ENCODE measurements around the gene PAX8.

The PAX8 gene

DNA sequence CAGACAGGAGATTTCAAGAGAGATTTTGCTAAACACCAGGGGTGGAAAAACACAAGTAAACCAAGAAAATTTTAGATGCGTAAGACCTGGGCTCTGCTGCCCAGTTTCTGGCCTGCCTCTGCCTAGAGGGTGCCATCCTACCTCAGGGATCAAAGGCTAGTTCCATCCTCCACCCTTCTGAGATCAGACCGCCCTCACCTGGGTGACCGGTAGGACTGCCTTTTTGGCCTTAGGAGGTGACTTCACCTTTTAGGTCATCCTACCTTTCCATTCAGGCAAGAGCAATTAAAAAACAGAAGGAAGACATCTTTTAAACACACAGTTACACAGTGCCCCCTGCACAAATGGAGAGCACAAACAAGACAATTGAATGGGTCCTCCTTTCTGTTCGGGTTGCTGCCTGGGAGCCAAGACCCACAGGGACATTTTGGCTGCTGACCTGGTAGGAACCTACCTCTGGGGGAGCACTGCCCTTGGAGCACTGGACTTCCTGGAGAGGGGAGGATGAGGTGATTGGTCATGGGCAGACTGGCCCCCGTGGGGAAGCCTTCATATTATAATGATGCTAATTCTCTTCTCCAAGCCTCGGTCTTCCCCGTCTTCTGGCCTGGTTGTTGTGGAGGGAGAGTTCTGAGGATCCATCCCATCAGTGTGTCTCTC is 101.9 kb downstream of the PAX8 start:
- Histone ChIP-seq H3K27me3 (replicated peaks; ENCODE audit: control insufficient read depth, insufficient read depth, low read length, poor library complexity, severe bottlenecking) (no peaks in the 10 kb centered on the region), H3K4me1 (ENCODE audit: control insufficient read depth, insufficient read depth, low read length, poor library complexity, severe bottlenecking) (peaks cover 89% of the 10 kb centered on the region), H3K4me3 (ENCODE audit: insufficient read depth, low read depth, low read length, poor library complexity, severe bottlenecking) (peak overlapping the region; percentile 58), H3K36me3 (ENCODE audit: control insufficient read depth, insufficient read depth, low read length) (peaks cover 7% of the 10 kb centered on the region), H3K27ac (ENCODE audit: insufficient read depth, low read length, poor library complexity, severe bottlenecking) (peak overlapping the region; percentile 19), H3K9me3 (ENCODE audit: control insufficient read depth, low read length) (no peaks in the 10 kb centered on the region)
- DNase-seq, result no peak

DNA sequence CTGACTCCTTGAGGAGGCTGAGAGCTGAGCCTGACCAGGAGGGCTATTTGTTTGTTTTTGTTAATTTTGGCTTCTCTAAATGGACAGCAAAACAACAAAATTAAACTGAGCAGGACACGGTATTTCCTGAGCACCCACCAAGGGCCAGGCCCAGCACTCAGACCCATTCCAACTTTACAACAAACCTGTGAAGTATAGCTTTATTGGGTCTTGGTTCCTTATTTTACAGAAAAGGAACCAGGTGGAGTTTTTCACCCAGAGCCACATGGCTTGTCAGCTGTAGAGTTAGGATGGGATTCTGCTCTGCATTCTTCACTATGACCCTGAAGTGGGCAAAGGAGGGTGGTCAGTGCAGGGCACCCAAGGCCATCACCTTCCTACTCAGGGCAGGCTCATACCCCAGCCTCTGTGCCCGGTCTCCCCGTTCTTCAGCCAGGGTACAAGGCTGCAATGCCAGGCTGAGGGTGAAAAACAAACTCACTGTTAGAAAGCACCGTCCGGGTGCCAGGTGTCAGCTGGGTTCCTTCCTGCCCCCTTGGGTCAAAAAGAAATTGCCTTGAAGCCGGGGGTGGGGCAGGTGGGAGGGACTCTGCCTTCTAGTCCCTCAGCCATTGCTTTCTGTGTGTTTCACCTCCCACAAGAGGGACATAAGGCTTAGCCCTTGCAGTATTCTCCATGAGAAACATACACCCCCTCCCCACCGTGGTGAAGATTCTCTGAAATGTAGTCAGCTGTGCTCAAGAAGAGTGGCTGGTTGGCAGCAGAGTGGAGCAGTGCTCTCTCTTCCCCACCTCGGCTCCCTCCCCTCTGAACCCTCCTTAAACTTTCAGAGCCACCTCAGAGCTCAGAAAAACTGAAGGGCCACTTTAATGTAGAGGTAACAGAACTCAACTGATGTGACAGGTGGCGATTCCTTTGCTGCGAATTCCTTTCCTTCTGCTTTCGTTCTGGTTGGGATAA is 102.7 kb downstream of the PAX8 start:
- no peak for DNase-seq
- H3K9me3 ChIP-seq (ENCODE audit: control insufficient read depth, low read length), result no peaks in the 10 kb centered on the region
- peak overlapping the region; percentile 85 for H3K27ac ChIP-seq (ENCODE audit: insufficient read depth, low read length, poor library complexity, severe bottlenecking)
- peak overlapping the region; percentile 58 for H3K4me3 ChIP-seq (ENCODE audit: insufficient read depth, low read depth, low read length, poor library complexity, severe bottlenecking)
- H3K36me3 ChIP-seq (ENCODE audit: control insufficient read depth, insufficient read depth, low read length), result peaks cover 7% of the 10 kb centered on the region
- H3K27me3 ChIP-seq (replicated peaks; ENCODE audit: control insufficient read depth, insufficient read depth, low read length, poor library complexity, severe bottlenecking), result no peaks in the 10 kb centered on the region
- H3K4me1 ChIP-seq (ENCODE audit: control insufficient read depth, insufficient read depth, low read length, poor library complexity, severe bottlenecking), result peaks cover 88% of the 10 kb centered on the region

DNA sequence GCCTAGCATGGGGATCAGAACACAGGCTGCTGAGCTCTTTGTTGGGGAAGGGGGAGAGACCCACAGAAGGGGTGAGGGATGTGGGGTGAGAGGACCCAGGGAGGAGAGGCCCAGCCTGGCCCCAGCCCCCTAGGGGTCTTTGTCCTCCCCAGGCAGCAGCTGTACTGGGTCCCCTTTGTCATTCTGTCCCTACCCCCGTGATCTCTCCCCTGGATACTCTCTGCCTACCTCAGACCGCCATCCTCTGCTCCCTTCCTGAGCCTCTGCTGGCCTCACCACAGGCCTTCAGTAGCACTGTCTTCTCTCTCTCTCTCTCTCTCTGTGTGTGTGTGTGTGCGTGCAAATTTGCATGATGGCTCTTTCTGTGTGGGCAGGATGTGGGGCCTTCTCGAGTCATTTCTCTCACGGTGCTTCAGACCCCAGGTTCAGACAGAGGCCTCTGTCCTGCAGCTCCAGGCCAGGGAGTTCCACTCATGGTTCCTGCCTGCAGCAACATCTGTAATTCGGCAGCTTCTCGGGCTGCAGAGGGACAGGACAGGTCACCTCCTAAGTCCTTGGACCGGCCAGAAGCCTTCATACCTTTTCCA is 103.6 kb downstream of the PAX8 start:
- Histone ChIP-seq H3K4me1 (ENCODE audit: control insufficient read depth, insufficient read depth, low read length, poor library complexity, severe bottlenecking) (peaks cover 81% of the 10 kb centered on the region), H3K27ac (ENCODE audit: insufficient read depth, low read length, poor library complexity, severe bottlenecking) (peak overlapping the region; percentile 85), H3K4me3 (ENCODE audit: insufficient read depth, low read depth, low read length, poor library complexity, severe bottlenecking) (peak overlapping the region; percentile 58), H3K36me3 (ENCODE audit: control insufficient read depth, insufficient read depth, low read length) (peaks cover 7% of the 10 kb centered on the region), H3K9me3 (ENCODE audit: control insufficient read depth, low read length) (no peaks in the 10 kb centered on the region), H3K27me3 (replicated peaks; ENCODE audit: control insufficient read depth, insufficient read depth, low read length, poor library complexity, severe bottlenecking) (no peaks in the 10 kb centered on the region)
- peak; percentile 48 to 53 (median 53) for DNase-seq

DNA sequence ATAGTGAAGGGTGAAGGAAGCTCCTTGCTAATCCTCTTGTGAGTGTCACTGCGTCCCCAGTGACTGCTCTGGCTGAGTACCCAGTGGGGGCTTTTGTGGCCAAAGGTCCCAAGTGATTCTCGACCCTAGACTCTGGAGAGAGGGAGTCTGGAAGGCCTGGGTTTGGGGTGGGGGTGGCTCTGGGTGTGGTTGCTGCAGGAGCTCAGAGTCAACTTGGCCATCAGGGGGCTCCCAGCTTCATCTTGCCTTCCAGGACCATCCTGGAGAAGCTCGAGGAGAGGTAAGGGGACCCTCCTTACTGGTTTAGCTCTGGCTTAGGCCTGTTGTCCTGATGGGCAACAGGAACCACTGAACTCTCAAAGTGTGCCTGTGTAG is 104.4 kb downstream of the PAX8 start:
- DNase-seq, result no peak
- Histone ChIP-seq H3K4me3 (ENCODE audit: insufficient read depth, low read depth, low read length, poor library complexity, severe bottlenecking) (peak overlapping the region; percentile 58), H3K4me1 (ENCODE audit: control insufficient read depth, insufficient read depth, low read length, poor library complexity, severe bottlenecking) (peaks cover 81% of the 10 kb centered on the region)

DNA sequence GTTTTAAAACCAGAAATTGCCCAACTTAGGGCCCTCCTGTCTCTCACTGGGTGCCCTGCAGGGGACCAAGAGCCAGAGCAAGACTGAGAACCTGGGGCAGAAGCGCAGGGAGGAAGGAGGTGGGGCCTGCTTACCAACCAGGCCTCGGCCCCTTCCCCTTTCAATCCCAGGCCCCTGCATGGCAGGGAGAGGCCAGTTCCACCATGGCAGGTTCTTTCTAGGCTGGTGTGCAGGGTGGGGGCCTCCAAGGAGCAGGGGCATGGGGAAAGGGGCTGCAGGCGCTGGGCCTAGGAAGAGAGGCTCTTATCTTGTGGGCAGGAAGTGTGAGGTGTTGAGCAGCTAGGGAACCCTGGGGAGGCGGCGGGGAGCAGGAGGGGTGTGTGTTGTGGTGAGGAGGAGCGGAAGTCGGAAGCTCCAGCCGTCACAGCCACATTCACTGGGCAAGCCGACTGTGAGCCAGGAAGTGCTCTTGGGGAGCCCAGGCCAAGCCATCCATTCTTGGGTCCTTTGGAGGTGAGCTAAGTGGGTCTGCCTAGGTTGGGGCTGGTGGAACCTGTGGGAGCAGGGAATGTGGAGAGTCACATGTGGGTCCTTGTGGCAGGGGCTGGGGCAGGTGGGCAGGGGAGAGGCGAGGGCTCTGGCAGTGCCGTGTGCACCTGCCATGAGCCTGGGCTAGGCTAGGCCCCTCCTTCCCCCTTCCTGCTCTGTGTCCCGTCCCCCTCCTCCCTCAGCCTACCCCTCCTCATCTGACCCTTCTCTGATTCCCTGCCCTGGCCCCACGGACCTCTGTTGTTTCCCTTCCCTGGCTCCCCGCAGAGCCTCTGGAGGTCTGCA is 105.0 kb downstream of the PAX8 start, which contains the start of gene PSD4:
PSD4 (plus strand) TSS at position 430 of the 834 bp plus-strand sequence. CDS start 8,486 bp downstream, outside the sequence.
- peaks cover 7% of the 10 kb centered on the region for H3K36me3 ChIP-seq (ENCODE audit: control insufficient read depth, insufficient read depth, low read length)
- peaks cover 81% of the 10 kb centered on the region for H3K4me1 ChIP-seq (ENCODE audit: control insufficient read depth, insufficient read depth, low read length, poor library complexity, severe bottlenecking)
- H3K27ac ChIP-seq (ENCODE audit: insufficient read depth, low read length, poor library complexity, severe bottlenecking), result peak within 1 kb of the TSS; percentile 85
- DNase-seq, result peak; percentile 79 to 81 (median 80)
- no peaks in the 10 kb centered on the region for H3K9me3 ChIP-seq (ENCODE audit: control insufficient read depth, low read length)
- peak within 1 kb of the TSS; percentile 58 for H3K4me3 ChIP-seq (ENCODE audit: insufficient read depth, low read depth, low read length, poor library complexity, severe bottlenecking)
- no peaks in the 10 kb centered on the region for H3K27me3 ChIP-seq (replicated peaks; ENCODE audit: control insufficient read depth, insufficient read depth, low read length, poor library complexity, severe bottlenecking)

More for the DNA sequence above, 104.4 kb downstream of the PAX8 start:
- peak overlapping the region; percentile 85 for H3K27ac ChIP-seq (ENCODE audit: insufficient read depth, low read length, poor library complexity, severe bottlenecking)
- peaks cover 7% of the 10 kb centered on the region for H3K36me3 ChIP-seq (ENCODE audit: control insufficient read depth, insufficient read depth, low read length)
- no peaks in the 10 kb centered on the region for H3K9me3 ChIP-seq (ENCODE audit: control insufficient read depth, low read length)
- H3K27me3 ChIP-seq (replicated peaks; ENCODE audit: control insufficient read depth, insufficient read depth, low read length, poor library complexity, severe bottlenecking), result no peaks in the 10 kb centered on the region

DNA sequence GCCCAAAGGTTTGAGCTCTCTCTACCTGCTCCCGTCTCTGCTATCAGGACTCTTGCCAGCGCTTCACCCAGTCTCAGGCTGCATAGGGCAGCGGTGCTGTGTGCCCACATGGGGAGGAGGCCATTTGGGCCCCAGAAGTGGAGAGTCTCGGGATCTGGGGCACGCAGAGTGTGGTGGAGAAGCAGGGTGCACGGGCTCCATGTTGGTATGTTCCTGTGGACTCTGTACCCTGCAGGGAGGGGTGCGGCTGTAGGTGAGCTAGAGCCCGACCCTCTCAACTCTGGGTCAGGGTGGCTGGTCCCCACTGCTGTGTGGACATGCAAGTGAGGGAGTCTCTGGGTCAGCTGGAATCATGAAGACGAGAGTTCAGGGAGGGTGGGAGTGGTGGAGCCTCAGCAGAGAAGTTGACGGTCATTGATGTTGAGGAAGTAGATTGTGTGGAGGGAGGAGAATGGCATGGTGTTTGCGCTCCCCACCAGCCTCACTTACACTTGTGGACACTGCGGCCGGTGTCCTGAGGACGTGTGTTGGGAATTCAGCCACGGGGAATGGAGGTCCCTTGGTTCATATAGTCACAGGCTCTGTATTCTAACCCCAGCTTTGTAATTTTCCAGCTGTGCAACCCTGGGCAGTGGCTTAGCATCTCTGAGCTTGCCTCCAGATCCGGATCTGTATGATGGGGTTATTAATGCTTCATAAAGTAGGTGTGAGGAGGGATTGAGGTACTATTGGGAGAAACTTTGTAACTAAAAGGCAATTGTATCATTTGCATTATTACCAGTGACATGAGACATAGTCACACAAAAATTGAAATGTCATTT is 105.8 kb downstream of the PAX8 start:
- Histone ChIP-seq H3K4me3 (ENCODE audit: insufficient read depth, low read depth, low read length, poor library complexity, severe bottlenecking) (peak overlapping the region; percentile 58), H3K27me3 (replicated peaks; ENCODE audit: control insufficient read depth, insufficient read depth, low read length, poor library complexity, severe bottlenecking) (no peaks in the 10 kb centered on the region), H3K9me3 (ENCODE audit: control insufficient read depth, low read length) (no peaks in the 10 kb centered on the region), H3K27ac (ENCODE audit: insufficient read depth, low read length, poor library complexity, severe bottlenecking) (peak overlapping the region; percentile 85), H3K4me1 (ENCODE audit: control insufficient read depth, insufficient read depth, low read length, poor library complexity, severe bottlenecking) (peaks cover 82% of the 10 kb centered on the region), H3K36me3 (ENCODE audit: control insufficient read depth, insufficient read depth, low read length) (peaks cover 7% of the 10 kb centered on the region)
- no peak for DNase-seq

DNA sequence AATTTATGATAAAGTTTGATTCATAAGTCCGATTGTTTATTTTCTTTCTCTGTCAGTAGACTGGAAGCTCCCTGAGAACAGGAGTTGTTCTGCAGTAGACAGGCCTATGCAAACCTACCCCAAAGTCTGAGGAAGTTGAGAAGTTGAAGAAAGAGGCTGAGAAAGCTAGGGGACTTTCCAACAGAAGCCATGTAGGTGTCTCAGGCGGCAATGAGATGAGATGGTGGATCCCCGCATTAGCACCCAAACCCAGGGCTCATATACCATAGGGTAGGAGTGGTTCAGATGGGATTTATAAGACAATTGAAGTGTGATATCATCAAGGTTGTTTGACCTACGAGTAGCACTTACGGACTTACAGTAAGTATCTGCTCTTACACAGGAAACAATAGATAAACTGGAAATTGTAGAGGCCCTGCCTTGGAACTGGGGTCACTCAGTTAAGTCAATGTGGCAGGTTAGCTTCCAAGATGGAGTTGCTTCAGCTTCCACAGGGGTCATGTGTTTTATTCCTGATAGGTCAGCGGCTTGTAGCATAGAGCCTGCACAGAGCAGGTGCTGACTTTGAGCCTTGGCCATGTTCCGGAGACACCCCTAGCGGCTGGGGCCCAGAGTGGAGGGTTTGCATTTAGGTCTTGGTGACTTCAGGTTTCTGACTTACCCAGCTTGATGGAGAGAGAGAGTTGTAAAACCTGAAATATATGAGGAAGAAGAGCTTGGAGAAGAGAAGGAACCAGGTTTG is 107.2 kb downstream of the PAX8 start:
- Histone ChIP-seq H3K4me3 (ENCODE audit: insufficient read depth, low read depth, low read length, poor library complexity, severe bottlenecking) (no peak overlapping the region), H3K27me3 (replicated peaks; ENCODE audit: control insufficient read depth, insufficient read depth, low read length, poor library complexity, severe bottlenecking) (no peaks in the 10 kb centered on the region), H3K36me3 (ENCODE audit: control insufficient read depth, insufficient read depth, low read length) (no peaks in the 10 kb centered on the region), H3K27ac (ENCODE audit: insufficient read depth, low read length, poor library complexity, severe bottlenecking) (peak overlapping the region; percentile 18), H3K9me3 (ENCODE audit: control insufficient read depth, low read length) (no peaks in the 10 kb centered on the region), H3K4me1 (ENCODE audit: control insufficient read depth, insufficient read depth, low read length, poor library complexity, severe bottlenecking) (peaks cover 83% of the 10 kb centered on the region)
- DNase-seq, result no peak

DNA sequence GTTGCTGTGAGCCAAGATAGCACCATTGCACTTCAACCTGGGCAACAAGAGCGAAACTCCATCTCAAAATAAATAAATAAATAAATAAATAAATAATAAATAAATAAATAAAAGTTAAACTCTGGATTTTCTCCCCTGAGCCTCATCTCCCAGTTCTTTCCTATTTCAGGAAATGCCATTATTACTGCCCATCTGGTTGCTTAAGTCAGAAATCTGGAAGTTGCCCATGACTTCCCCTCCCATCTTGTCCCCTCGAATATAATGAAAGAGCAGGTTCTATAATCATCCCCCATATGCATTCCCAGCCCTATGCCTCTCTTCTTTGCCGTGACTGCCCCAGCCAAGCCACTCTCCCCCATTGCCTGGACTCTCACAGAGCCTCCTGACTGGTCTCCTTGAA is 109.1 kb downstream of the PAX8 start:
- H3K36me3 ChIP-seq (ENCODE audit: control insufficient read depth, insufficient read depth, low read length), result no peaks in the 10 kb centered on the region
- H3K27me3 ChIP-seq (replicated peaks; ENCODE audit: control insufficient read depth, insufficient read depth, low read length, poor library complexity, severe bottlenecking), result no peaks in the 10 kb centered on the region
- no peaks in the 10 kb centered on the region for H3K9me3 ChIP-seq (ENCODE audit: control insufficient read depth, low read length)
- no peak for DNase-seq
- no peak overlapping the region for H3K27ac ChIP-seq (ENCODE audit: insufficient read depth, low read length, poor library complexity, severe bottlenecking)
- no peak overlapping the region for H3K4me3 ChIP-seq (ENCODE audit: insufficient read depth, low read depth, low read length, poor library complexity, severe bottlenecking)
- H3K4me1 ChIP-seq (ENCODE audit: control insufficient read depth, insufficient read depth, low read length, poor library complexity, severe bottlenecking), result peaks cover 69% of the 10 kb centered on the region

All from effector memory CD4-positive, alpha-beta T cell (primary cell).